ENCODE data around the gene EXOC3L2.
A peak's percentile ranks its signal among the peaks of the same experiment; 100 is the strongest.

Gene EXOC3L2

GRCh38 chr19:45178262-45179071 is 66.7 kb downstream of the EXOC3L2 start, which contains the start of gene BLOC1S3:
Gene BLOC1S3 (plus strand): TSS chr19:45178784. CDS start chr19:45179297, 513 bp downstream.
- peak; percentile 100 for DNase-seq

- no peak for DNase-seq
Measured at GRCh38 chr19:45177817-45178261, 67.4 kb downstream of the EXOC3L2 start, which contains the start of gene TRAPPC6A. Gene TRAPPC6A (minus strand): TSS chr19:45178237. CDS start chr19:45178218, 19 bp downstream.

- no peak for DNase-seq
Measured at GRCh38 chr19:45175515-45176345, 69.5 kb downstream of the EXOC3L2 start.

GRCh38 chr19:45173816-45174215 is 71.4 kb downstream of the EXOC3L2 start:
- no peak for DNase-seq

- no peak for DNase-seq
Measured at GRCh38 chr19:45172611-45173208, 72.5 kb downstream of the EXOC3L2 start.

GRCh38 chr19:45172173-45172572 is 73.0 kb downstream of the EXOC3L2 start:
- DNase-seq, result peak; percentile 39 to 46

- peak; percentile 67 to 82 for DNase-seq
Measured at GRCh38 chr19:45171211-45171623, 74.0 kb downstream of the EXOC3L2 start.

GRCh38 chr19:45170146-45171106 is 74.8 kb downstream of the EXOC3L2 start:
- no peak for DNase-seq

- no peak for DNase-seq
Measured at GRCh38 chr19:45169602-45170001, 75.6 kb downstream of the EXOC3L2 start.

- no peak for DNase-seq
Measured at GRCh38 chr19:45168767-45169351, 76.3 kb downstream of the EXOC3L2 start.

- DNase-seq, result no peak
Measured at GRCh38 chr19:45166723-45167252, 78.4 kb downstream of the EXOC3L2 start.

- DNase-seq, result peak; percentile 57 to 64
Measured at GRCh38 chr19:45164577-45165335, 80.5 kb downstream of the EXOC3L2 start.

- DNase-seq, result no peak
Measured at GRCh38 chr19:45163751-45164460, 81.3 kb downstream of the EXOC3L2 start.

GRCh38 chr19:45163156-45163555 is 82.1 kb downstream of the EXOC3L2 start:
- DNase-seq, result no peak

- DNase-seq, result no peak
Measured at GRCh38 chr19:45162608-45163143, 82.5 kb downstream of the EXOC3L2 start.

Measured in CD4-positive, alpha-beta T cell treated with Interleukin-4 for 1 hour (primary cell).